GM12878 (cell line): Measurements from ENCODE around the gene ABL1. TPM values are rescaled to one million over a fixed set of nuclear protein-coding genes. Genes with fewer than 3 reads are reported as not detected.

Experiments
- MXI1 ChIP-seq: fragments of 150-350 bp; IDR thresholded peaks from 2 replicates; pipeline ENCODE4 v1.6.1; 2011; ENCODE audit warnings: low read depth, mild to moderate bottlenecking, inconsistent platforms, low read length, improper control_type of control experiment
- RAD21 ChIP-seq: IDR thresholded peaks from 2 replicates; pipeline ENCODE4 v1.6.1; 2011; ENCODE audit warnings: mild to moderate bottlenecking, low read depth, low read length, moderate library complexity; ENCODE audit not compliant: insufficient read depth
- TBL1XR1 ChIP-seq: IDR thresholded peaks from 2 replicates; pipeline ENCODE4 v1.6.1; 2012; ENCODE audit warnings: low read depth, low read length, improper control_type of control experiment
- polyA plus RNA-seq, 11 experiments: library from polyadenylated mRNA; depleted of rRNA in 4 of 11; unstranded in 6 of 11; stranded (reverse) in 5 of 11; fragments of >200 nt; fragmentation: Nextera tagmentation in 4 of 11; fragmentation: Illumina TruSeq in 1 of 11; extraction: Ambion mirVana in 4 of 11; extraction: Trizol in 1 of 11; gene quantifications; 1 replicate in 1 of 11; 2 replicates in 10 of 11; pipeline versions ENCODE4 v1.2.1 to v1.2.3, GENCODE V29; 2011 to 2016; ENCODE audit warnings: inconsistent platforms in 2 of 11, missing spikeins in 2 of 11, low read depth in 1 of 11
- total RNA-seq, 4 experiments: library from RNA; depleted of rRNA in 3 of 4; stranded (reverse); fragments of >200 nt in 3 of 4; fragmentation: Illumina TruSeq in 1 of 4; extraction: Trizol in 1 of 4; gene quantifications; 2 replicates each; pipeline versions ENCODE4 v1.2.1 to v1.2.3, GENCODE V29; 2013 to 2021

ABL1 gene
- total and polyA plus RNA-seq, 10 of the 15 experiments (the other 5 are each of a cell fraction or from before 2014, with no cell fraction given), result 0.79 to 51.5 (median 16.3) TPM

DNA sequence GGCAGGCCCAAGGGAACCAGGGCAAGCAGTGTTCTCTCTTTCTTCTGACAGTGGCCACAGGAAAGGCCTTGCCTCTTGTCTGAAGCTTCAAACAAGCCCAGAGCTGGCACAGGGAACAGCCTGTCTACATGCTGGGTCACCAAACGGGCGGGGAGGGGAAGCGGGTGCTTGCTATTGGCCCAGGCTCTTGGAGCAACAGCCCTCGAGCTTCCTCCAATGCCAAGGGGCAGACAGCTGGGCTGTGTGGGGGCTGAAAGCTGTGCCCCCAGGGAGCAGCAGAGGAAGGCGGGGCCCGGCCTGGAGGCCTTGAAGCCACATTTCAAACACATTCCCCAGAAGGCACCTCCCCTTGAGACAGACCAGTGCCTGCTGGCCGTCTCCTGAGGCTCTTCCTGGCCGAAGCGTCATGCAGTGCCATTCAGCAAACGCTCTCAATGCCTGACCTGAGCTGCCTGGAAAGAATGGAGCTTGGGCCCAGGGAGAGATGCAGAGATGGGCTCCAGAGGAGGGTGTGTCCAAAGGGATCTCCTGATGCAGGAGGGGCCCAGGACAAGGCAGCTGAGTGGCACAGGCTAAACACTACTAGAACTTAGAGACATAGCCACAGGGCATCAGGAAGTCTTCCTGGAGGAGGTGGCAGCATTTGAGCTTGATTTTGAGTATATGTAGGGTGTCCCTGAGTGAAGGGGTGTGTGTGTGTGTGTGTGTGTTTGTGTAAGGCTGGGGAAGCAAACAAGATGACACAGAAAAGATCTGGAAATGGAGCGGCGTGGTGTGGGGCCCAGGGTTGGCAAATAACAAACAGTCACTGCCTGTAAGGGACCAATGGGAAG lies 101.4 kb downstream of the ABL1 start (continued):
- TF ChIP-seq RAD21, result no peak
- no peak for TF ChIP-seq TBL1XR1
- TF ChIP-seq MXI1, result no peak

Other genes with a start within 250 kb of the ABL1 start
- not detected in 2 replicates for gene PRDM12, start 170.7 kb upstream of the ABL1 start, total RNA-seq (2014; rRNA removed)
- not detected in 2 replicates for gene PRDM12, start 170.7 kb upstream of the ABL1 start, total RNA-seq (2014; rRNA removed; fragmentation: Illumina TruSeq; extraction: Trizol)
- gene PRDM12, start 170.7 kb upstream of the ABL1 start, total RNA-seq (2021), result not detected in 2 replicates
- gene PRDM12, start 170.7 kb upstream of the ABL1 start, polyA plus RNA-seq (2011; rRNA removed), result not detected in 2 replicates
- not detected in 2 replicates for gene PRDM12, start 170.7 kb upstream of the ABL1 start, polyA plus RNA-seq (2014; fragmentation: Illumina TruSeq; extraction: Trizol)
- not detected for gene PRDM12, start 170.7 kb upstream of the ABL1 start, polyA plus RNA-seq (2014; fragmentation: Nextera tagmentation; extraction: Ambion mirVana)
- gene PRDM12, start 170.7 kb upstream of the ABL1 start, polyA plus RNA-seq (2014; rRNA removed), result not detected in 2 replicates
- gene PRDM12, start 170.7 kb upstream of the ABL1 start, polyA plus RNA-seq (2016; fragmentation: Nextera tagmentation; extraction: Ambion mirVana), result not detected
- 39.3 and 42.9 TPM in 2 replicates for gene EXOSC2, start 141.5 kb upstream of the ABL1 start, total RNA-seq (2014; rRNA removed)
- 51.7 and 55.0 TPM in 2 replicates for gene EXOSC2, start 141.5 kb upstream of the ABL1 start, total RNA-seq (2014; rRNA removed; fragmentation: Illumina TruSeq; extraction: Trizol)
- 45.6 and 53.2 TPM in 2 replicates for gene EXOSC2, start 141.5 kb upstream of the ABL1 start, total RNA-seq (2021)
- 47.3 and 54.1 TPM in 2 replicates for gene EXOSC2, start 141.5 kb upstream of the ABL1 start, polyA plus RNA-seq (2011; rRNA removed)
- gene EXOSC2, start 141.5 kb upstream of the ABL1 start, polyA plus RNA-seq (2014; fragmentation: Illumina TruSeq; extraction: Trizol), result 52.0 and 64.1 TPM in 2 replicates
- 10 to 100 TPM; 26.3 to 48.8 TPM for gene EXOSC2, start 141.5 kb upstream of the ABL1 start, polyA plus RNA-seq (2014; fragmentation: Nextera tagmentation; extraction: Ambion mirVana)
- 41.6 and 42.6 TPM in 2 replicates for gene EXOSC2, start 141.5 kb upstream of the ABL1 start, polyA plus RNA-seq (2014; rRNA removed)
- 10 to 100 TPM; 46.6 to 51.7 TPM for gene EXOSC2, start 141.5 kb upstream of the ABL1 start, polyA plus RNA-seq (2016; fragmentation: Nextera tagmentation; extraction: Ambion mirVana)
- gene QRFP, start 61.6 kb downstream of the ABL1 start, total RNA-seq (2014; rRNA removed), result not detected in 2 replicates
- gene QRFP, start 61.6 kb downstream of the ABL1 start, total RNA-seq (2014; rRNA removed; fragmentation: Illumina TruSeq; extraction: Trizol), result not detected in 2 replicates
- gene QRFP, start 61.6 kb downstream of the ABL1 start, total RNA-seq (2021), result not detected in 2 replicates
- not detected in 2 replicates for gene QRFP, start 61.6 kb downstream of the ABL1 start, polyA plus RNA-seq (2011; rRNA removed)
- gene QRFP, start 61.6 kb downstream of the ABL1 start, polyA plus RNA-seq (2014; fragmentation: Illumina TruSeq; extraction: Trizol), result not detected in 2 replicates
- gene QRFP, start 61.6 kb downstream of the ABL1 start, polyA plus RNA-seq (2014; fragmentation: Nextera tagmentation; extraction: Ambion mirVana), result not detected
- gene QRFP, start 61.6 kb downstream of the ABL1 start, polyA plus RNA-seq (2014; rRNA removed), result not detected in 2 replicates
- not detected for gene QRFP, start 61.6 kb downstream of the ABL1 start, polyA plus RNA-seq (2016; fragmentation: Nextera tagmentation; extraction: Ambion mirVana)
- 2.5 TPM in 1 of 2 replicates, not detected in the other for gene FIBCD1, start 104.0 kb downstream of the ABL1 start, total RNA-seq (2014; rRNA removed)
- gene FIBCD1, start 104.0 kb downstream of the ABL1 start, total RNA-seq (2014; rRNA removed; fragmentation: Illumina TruSeq; extraction: Trizol), result not detected in 2 replicates
- 0.08 and 0.95 TPM in 2 replicates for gene FIBCD1, start 104.0 kb downstream of the ABL1 start, total RNA-seq (2021)
- 0.07 TPM in 1 of 2 replicates, not detected in the other for gene FIBCD1, start 104.0 kb downstream of the ABL1 start, polyA plus RNA-seq (2011; rRNA removed)
- gene FIBCD1, start 104.0 kb downstream of the ABL1 start, polyA plus RNA-seq (2014; fragmentation: Illumina TruSeq; extraction: Trizol), result not detected in 2 replicates
- not detected for gene FIBCD1, start 104.0 kb downstream of the ABL1 start, polyA plus RNA-seq (2014; fragmentation: Nextera tagmentation; extraction: Ambion mirVana)
- gene FIBCD1, start 104.0 kb downstream of the ABL1 start, polyA plus RNA-seq (2014; rRNA removed), result 0.04 and 0.41 TPM in 2 replicates
- under 1 TPM in 1 of 2 experiments, not detected in 1; 0.44 TPM for gene FIBCD1, start 104.0 kb downstream of the ABL1 start, polyA plus RNA-seq (2016; fragmentation: Nextera tagmentation; extraction: Ambion mirVana)
- gene LAMC3, start 173.9 kb downstream of the ABL1 start, total RNA-seq (2014; rRNA removed), result under 0.01 TPM in 1 of 2 replicates, not detected in the other
- gene LAMC3, start 173.9 kb downstream of the ABL1 start, total RNA-seq (2014; rRNA removed; fragmentation: Illumina TruSeq; extraction: Trizol), result not detected in 2 replicates
- gene LAMC3, start 173.9 kb downstream of the ABL1 start, total RNA-seq (2021), result 0.08 TPM in 1 of 2 replicates, not detected in the other
- not detected in 2 replicates for gene LAMC3, start 173.9 kb downstream of the ABL1 start, polyA plus RNA-seq (2011; rRNA removed)
- not detected in 2 replicates for gene LAMC3, start 173.9 kb downstream of the ABL1 start, polyA plus RNA-seq (2014; fragmentation: Illumina TruSeq; extraction: Trizol)
- not detected for gene LAMC3, start 173.9 kb downstream of the ABL1 start, polyA plus RNA-seq (2014; fragmentation: Nextera tagmentation; extraction: Ambion mirVana)
- not detected in 2 replicates for gene LAMC3, start 173.9 kb downstream of the ABL1 start, polyA plus RNA-seq (2014; rRNA removed)
- gene LAMC3, start 173.9 kb downstream of the ABL1 start, polyA plus RNA-seq (2016; fragmentation: Nextera tagmentation; extraction: Ambion mirVana), result not detected